Activated CD8-positive, alpha-beta T cell treated with anti-CD3 and anti-CD28 coated beads for 36 hours (primary cell): Measurements from ENCODE around the gene HGS. TPM values are rescaled to one million over a fixed set of nuclear protein-coding genes. Genes with fewer than 3 reads are reported as not detected.

Experiments used
- ATAC-seq: fragments of 200-7000 bp; cut with Tn5 transposase; one replicate; pipeline ENCODE4 v1.10.0; 2021; ENCODE audit warnings: mild to moderate bottlenecking, moderate library complexity
- CTCF ChIA-PET: fragments of 350-600 bp; sonication (Branson Sonifier 250); formaldehyde crosslinking; loops from one replicate; lab custom pipeline; 2021; ENCODE audit warnings: antibody characterized with exemption; lab: Charles Lee
- POLR2A ChIA-PET: fragments of 350-600 bp; sonication (Branson Sonifier 250); formaldehyde crosslinking; loops from one replicate; lab custom pipeline; 2021; ENCODE audit warnings: antibody characterized with exemption; lab: Charles Lee
- DNase-seq: peaks from one replicate; pipeline ENCODE4 v3.0.0-alpha.2; 2020
- H3K27ac Mint-ChIP-seq: one replicate; pipeline ENCODE4 v1.8.0; 2021; ENCODE audit warnings: mild to moderate bottlenecking, mixed read lengths
- H3K27me3 Mint-ChIP-seq: one replicate; pipeline ENCODE4 v1.8.0; 2021; ENCODE audit warnings: mixed read lengths
- H3K36me3 Mint-ChIP-seq: one replicate; pipeline ENCODE4 v1.8.0; 2021; ENCODE audit warnings: low read depth, mixed read lengths
- H3K4me1 Mint-ChIP-seq: one replicate; pipeline ENCODE4 v1.8.0; 2021; ENCODE audit warnings: low read depth, mixed read lengths
- H3K4me3 Mint-ChIP-seq: one replicate; pipeline ENCODE4 v1.8.0; 2021; ENCODE audit warnings: mild to moderate bottlenecking, moderate library complexity, mixed read lengths
- H3K9me3 Mint-ChIP-seq: one replicate; pipeline ENCODE4 v1.8.0; 2021; ENCODE audit warnings: mixed read lengths
- CTCF ChIP-seq: fragments of 200-600 bp; IDR thresholded peaks from one replicate; pipeline ENCODE4 v1.8.0; 2022; ENCODE audit warnings: antibody characterized with exemption, mild to moderate bottlenecking
- intact Hi-C: fragments of 100-400 bp; cut with micrococcal nuclease; formaldehyde crosslinking; loops from one replicate; pipeline ENCODE4 v1.10.0; 2022
- total RNA-seq, 2 experiments: library from RNA; stranded (reverse); gene quantifications; one replicate each; pipeline ENCODE4 v1.2.3, GENCODE V29; 2021

Gene HGS
- total RNA-seq, 2 experiments from 2014 or later, result 98.9 to 113 TPM

- H3K36me3 Mint-ChIP-seq, result peaks cover 29% of the 10 kb centered on the region
- ChIA-PET CTCF (interaction anchor here (2.3 kb wide), 1 partner anchor 80 kb away, joined by 8 read pairs; no protein-coding TSS in a partner anchor), POLR2A (interaction anchor here (3.6 to 6.7 kb wide), 3 partner anchors 11 to 21 kb away, joined by 27 to 73 read pairs (median 33); partner anchors contain the start of genes CCDC137, MRPL12 and OXLD1)
- TF ChIP-seq CTCF, result no peak
- no peak for ATAC-seq
- H3K27me3 Mint-ChIP-seq, result no peaks in the 10 kb centered on the region
- intact Hi-C loops, result no loop called here
- peaks cover 29% of the 10 kb centered on the region for H3K4me1 Mint-ChIP-seq
- peak overlapping the region; percentile 44 for H3K4me3 Mint-ChIP-seq
- H3K27ac Mint-ChIP-seq, result no peak overlapping the region
- H3K9me3 Mint-ChIP-seq, result no peaks in the 10 kb centered on the region
- no peak for DNase-seq
These were observed 2.1 kb upstream of the HGS start for GRCh38 chr17:81681672-81682071.

GRCh38 chr17:81682565-81683207 is 1.1 kb upstream of the HGS start:
- H3K9me3 Mint-ChIP-seq, result no peaks in the 10 kb centered on the region
- CTCF ChIA-PET, result interaction anchor here (1.4 to 2.3 kb wide), 3 partner anchors 20 to 187 kb away, joined by 4 to 10 read pairs (median 8); partner anchors contain the start of gene MRPL12
- ATAC-seq, result no peak
- intact Hi-C loops, result no loop called here
- H3K4me1 Mint-ChIP-seq, result peaks cover 31% of the 10 kb centered on the region
- peak overlapping the region; percentile 85 for H3K27ac Mint-ChIP-seq
- POLR2A ChIA-PET, result interaction anchor here (0.8 to 6.7 kb wide), 11 partner anchors 8 to 130 kb away, joined by 3 to 73 read pairs (median 9); partner anchors contain the start of genes CCDC137, FAAP100, MRPL12 and OXLD1
- no peaks in the 10 kb centered on the region for H3K27me3 Mint-ChIP-seq
- H3K36me3 Mint-ChIP-seq, result peaks cover 38% of the 10 kb centered on the region
- peak overlapping the region; percentile 93 for H3K4me3 Mint-ChIP-seq
- DNase-seq, result no peak
- TF ChIP-seq CTCF, result no peak

GRCh38 chr17:81683208-81683583 is 615 bp upstream of the HGS start:
- ChIA-PET POLR2A (interaction anchor here (1.0 to 6.7 kb wide), 11 partner anchors 9 to 131 kb away, joined by 3 to 73 read pairs (median 9); partner anchors contain the start of genes CCDC137, FAAP100, MRPL12 and OXLD1), CTCF (interaction anchor here (0.6 to 2.3 kb wide), 5 partner anchors 19 to 186 kb away, joined by 4 to 10 read pairs (median 4); partner anchors contain the start of gene MRPL12)
- no peak for TF ChIP-seq CTCF
- intact Hi-C loops, result no loop called here
- ATAC-seq, result peak; percentile 2
- DNase-seq, result peak; percentile 37
- Mint-ChIP-seq H3K4me3 (peak overlapping the region; percentile 93), H3K9me3 (no peaks in the 10 kb centered on the region), H3K4me1 (peaks cover 31% of the 10 kb centered on the region), H3K27me3 (no peaks in the 10 kb centered on the region), H3K36me3 (peaks cover 38% of the 10 kb centered on the region), H3K27ac (peak overlapping the region; percentile 85)

GRCh38 chr17:81684442-81684911 is 666 bp downstream of the HGS start:
- peak overlapping the region; percentile 77 for H3K27ac Mint-ChIP-seq
- H3K9me3 Mint-ChIP-seq, result no peaks in the 10 kb centered on the region
- peaks cover 35% of the 10 kb centered on the region for H3K4me1 Mint-ChIP-seq
- H3K27me3 Mint-ChIP-seq, result no peaks in the 10 kb centered on the region
- H3K36me3 Mint-ChIP-seq, result peaks cover 45% of the 10 kb centered on the region
- peak overlapping the region; percentile 93 for H3K4me3 Mint-ChIP-seq
- intact Hi-C loops, result no loop called here
- ChIA-PET CTCF (interaction anchor here (1.1 to 2.7 kb wide), 4 partner anchors 9 to 185 kb away, joined by 3 to 11 read pairs (median 4); partner anchors contain the start of gene MRPL12), POLR2A (interaction anchor here (0.5 to 6.7 kb wide), 12 partner anchors 9 to 183 kb away, joined by 3 to 73 read pairs (median 8); partner anchors contain the start of genes CCDC137, FAAP100, MRPL12 and OXLD1)
- ATAC-seq, result no peak
- DNase-seq, result peak; percentile 48
- TF ChIP-seq CTCF, result no peak
